WERI-Rb-1 (cell line): ENCODE results near the gene KCTD4.

Experiments
- DNase-seq: peaks from one replicate; pipeline ENCODE4 v3.0.0-alpha.2; 2020
- H3K27ac ChIP-seq: fragments of 250-450 bp; sonication (Bioruptor Pico); 2 replicates; pipeline ENCODE4 v1.5.1; 2020; ENCODE audit warnings: mild to moderate bottlenecking, moderate library complexity
- H3K27me3 ChIP-seq: fragments of 250-450 bp; sonication (Bioruptor Pico); 2 replicates; pipeline ENCODE4 v1.5.1; 2021; ENCODE audit warnings: mild to moderate bottlenecking, low read depth, moderate library complexity; ENCODE audit not compliant: insufficient read depth, severe bottlenecking
- H3K36me3 ChIP-seq: fragments of 250-450 bp; sonication (Bioruptor Pico); 2 replicates; pipeline ENCODE4 v1.5.1; 2020; ENCODE audit warnings: mild to moderate bottlenecking, moderate library complexity
- H3K4me3 ChIP-seq: 2 replicates; pipeline ENCODE4 v1.5.1; 2011; ENCODE audit warnings: low read depth, mild to moderate bottlenecking, control low read depth, low read length
- H3K9me3 ChIP-seq: fragments of 250-450 bp; sonication (Bioruptor Pico); 2 replicates; pipeline ENCODE4 v1.5.1; 2021; ENCODE audit warnings: mild to moderate bottlenecking, moderate library complexity; ENCODE audit not compliant: severe bottlenecking
- TF ChIP-seq, protein P1 (sequence below): IDR thresholded peaks from 2 replicates; pipeline ENCODE4 v1.5.1; 2011; ENCODE audit warnings: low read depth, mild to moderate bottlenecking, control low read depth, inconsistent platforms, low read length

KCTD4 gene

DNA sequence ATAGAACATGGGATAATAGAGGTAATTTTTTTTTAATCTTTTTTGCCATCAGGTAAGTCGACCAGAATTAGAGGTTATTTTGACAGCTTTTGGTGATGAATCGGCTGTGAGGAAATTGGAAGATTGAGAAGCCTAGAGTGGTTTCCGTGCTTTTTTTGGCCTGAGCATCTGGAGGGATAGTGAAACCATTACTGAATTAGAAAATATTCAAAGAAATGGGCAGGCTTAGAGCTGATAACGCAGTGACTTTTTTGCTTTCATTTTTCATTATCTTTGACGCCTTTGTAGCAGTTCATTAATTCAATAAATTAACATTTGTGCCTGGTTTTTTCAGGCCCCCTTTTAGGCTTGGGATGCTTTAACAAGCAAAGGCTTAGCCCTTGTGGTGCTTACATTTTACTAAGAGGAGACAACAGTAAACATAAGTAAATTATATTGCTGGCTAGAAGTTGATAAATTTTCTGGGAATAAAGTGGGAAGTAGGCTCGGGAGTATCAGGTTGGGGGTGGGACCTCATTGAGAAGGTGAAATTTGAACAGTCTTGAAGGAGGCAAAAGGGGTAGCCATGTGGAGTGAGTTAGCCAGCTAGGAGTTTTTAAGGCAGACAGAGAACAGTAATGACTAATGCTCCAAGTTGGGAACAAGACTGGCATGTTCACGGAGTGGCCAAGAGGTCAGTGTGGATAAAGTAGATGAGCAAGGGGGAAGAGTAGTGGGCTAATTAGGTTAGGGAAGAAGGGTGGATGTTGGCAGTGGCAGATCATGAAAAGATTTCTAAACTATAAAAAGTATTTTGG is 44.1 kb downstream of the KCTD4 start:
- no peak overlapping the region for H3K4me3 ChIP-seq
- no peaks in the 10 kb centered on the region for H3K27me3 ChIP-seq
- no peaks in the 10 kb centered on the region for H3K9me3 ChIP-seq
- peaks cover 15% of the 10 kb centered on the region for H3K36me3 ChIP-seq
- no peak for DNase-seq
- TF ChIP-seq, protein P1, sequence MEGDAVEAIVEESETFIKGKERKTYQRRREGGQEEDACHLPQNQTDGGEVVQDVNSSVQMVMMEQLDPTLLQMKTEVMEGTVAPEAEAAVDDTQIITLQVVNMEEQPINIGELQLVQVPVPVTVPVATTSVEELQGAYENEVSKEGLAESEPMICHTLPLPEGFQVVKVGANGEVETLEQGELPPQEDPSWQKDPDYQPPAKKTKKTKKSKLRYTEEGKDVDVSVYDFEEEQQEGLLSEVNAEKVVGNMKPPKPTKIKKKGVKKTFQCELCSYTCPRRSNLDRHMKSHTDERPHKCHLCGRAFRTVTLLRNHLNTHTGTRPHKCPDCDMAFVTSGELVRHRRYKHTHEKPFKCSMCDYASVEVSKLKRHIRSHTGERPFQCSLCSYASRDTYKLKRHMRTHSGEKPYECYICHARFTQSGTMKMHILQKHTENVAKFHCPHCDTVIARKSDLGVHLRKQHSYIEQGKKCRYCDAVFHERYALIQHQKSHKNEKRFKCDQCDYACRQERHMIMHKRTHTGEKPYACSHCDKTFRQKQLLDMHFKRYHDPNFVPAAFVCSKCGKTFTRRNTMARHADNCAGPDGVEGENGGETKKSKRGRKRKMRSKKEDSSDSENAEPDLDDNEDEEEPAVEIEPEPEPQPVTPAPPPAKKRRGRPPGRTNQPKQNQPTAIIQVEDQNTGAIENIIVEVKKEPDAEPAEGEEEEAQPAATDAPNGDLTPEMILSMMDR, result no peak
- no peak overlapping the region for H3K27ac ChIP-seq

DNA sequence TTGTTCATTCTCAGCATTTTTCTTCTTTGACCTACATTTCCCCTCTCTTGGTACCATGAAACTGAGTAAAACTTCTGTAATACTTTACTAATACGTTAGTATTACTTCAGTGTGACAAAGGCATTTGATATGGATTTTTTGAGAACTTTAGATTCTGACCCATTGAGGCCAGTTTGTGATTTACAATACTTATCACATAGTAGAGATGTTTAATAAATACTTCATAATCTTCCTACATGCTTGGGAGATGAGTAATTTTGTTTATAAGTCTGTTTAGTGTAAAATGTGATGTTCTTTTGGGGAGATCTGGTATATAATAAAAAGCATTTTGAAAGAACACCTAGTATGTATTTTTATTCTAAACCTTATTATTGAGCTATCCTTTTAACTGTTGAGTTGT is 50.9 kb downstream of the KCTD4 start:
- TF ChIP-seq, protein P1, result no peak
- H3K9me3 ChIP-seq, result no peaks in the 10 kb centered on the region
- H3K4me3 ChIP-seq, result no peak overlapping the region
- peaks cover 8% of the 10 kb centered on the region for H3K36me3 ChIP-seq
- no peaks in the 10 kb centered on the region for H3K27me3 ChIP-seq
- no peak for DNase-seq
- H3K27ac ChIP-seq, result no peak overlapping the region

DNA sequence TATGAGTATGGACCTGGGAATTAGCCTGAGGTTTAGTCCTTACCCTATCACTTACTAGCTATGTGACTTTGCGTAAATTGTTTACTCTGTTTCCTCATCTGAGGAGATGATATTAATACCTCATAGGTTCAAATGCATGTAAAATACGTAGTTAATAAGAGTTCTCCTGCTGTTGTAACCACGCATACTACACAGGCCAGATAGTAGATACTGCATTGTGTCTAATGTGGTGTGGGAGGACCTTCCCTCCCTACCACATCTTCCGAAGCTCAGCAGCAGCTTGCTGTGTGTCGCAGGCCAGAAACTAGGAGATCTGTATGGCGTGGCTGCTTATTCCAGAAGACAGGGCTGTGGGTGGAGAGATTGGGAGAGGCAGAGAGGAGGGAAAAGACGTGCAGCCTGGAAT is 57.5 kb downstream of the KCTD4 start:
- Histone ChIP-seq H3K27ac (no peak overlapping the region), H3K4me3 (no peak overlapping the region), H3K9me3 (no peaks in the 10 kb centered on the region), H3K36me3 (peaks cover 13% of the 10 kb centered on the region), H3K27me3 (no peaks in the 10 kb centered on the region)
- no peak for DNase-seq
- TF ChIP-seq, protein P1, result no peak
